A673 (cell line): ENCODE data around the gene DHRS11. TPM values are rescaled to one million over a fixed set of nuclear protein-coding genes. Genes with fewer than 3 reads are reported as not detected.

Source experiments
- BruUV-seq: library from RNA; stranded (reverse); fragments of 400-500 nt; replicated peaks from 2 replicates; lab custom pipeline; 2021; lab: Mats Ljungman, UMichigan
- CTCF ChIA-PET: fragments of 300-600 bp; sonication (Branson Sonifier 250); formaldehyde crosslinking; loops from one replicate; lab custom pipeline; 2022; ENCODE audit warnings: antibody characterized with exemption; lab: Charles Lee
- POLR2A ChIA-PET: fragments of 300-600 bp; sonication (Branson Sonifier 250); formaldehyde crosslinking; loops from one replicate; lab custom pipeline; 2022; ENCODE audit warnings: antibody characterized with exemption; ENCODE audit not compliant: low non-redundant PET; lab: Charles Lee
- DNase-seq: peaks from one replicate; pipeline ENCODE4 v3.0.0-alpha.2; 2015; ENCODE audit warnings: low spot score
- H3K27ac ChIP-seq: fragments of 200-600 bp; sonication (generic); 2 replicates; pipeline ENCODE4 v1.5.1; 2016; ENCODE audit warnings: mixed run types, low read depth, mild to moderate bottlenecking, mixed read lengths, antibody characterized with exemption, low read length; ENCODE audit not compliant: poor library complexity, severe bottlenecking
- H3K27me3 ChIP-seq: fragments of 200-600 bp; sonication (generic); replicated peaks from 2 replicates; pipeline ENCODE4 v1.6.1; 2017; ENCODE audit warnings: mixed run types, low read depth, mild to moderate bottlenecking, mixed read lengths, antibody characterized with exemption, low read length; ENCODE audit not compliant: insufficient read depth, poor library complexity
- H3K36me3 ChIP-seq: fragments of 200-600 bp; sonication (generic); 2 replicates; pipeline ENCODE4 v1.6.1; 2016; ENCODE audit warnings: mixed run types, mild to moderate bottlenecking, mixed read lengths, antibody characterized with exemption, low read length; ENCODE audit not compliant: insufficient read depth, poor library complexity, severe bottlenecking
- H3K4me1 ChIP-seq: fragments of 200-600 bp; sonication (generic); 2 replicates; pipeline ENCODE4 v1.6.1; 2017; ENCODE audit warnings: mixed run types, mild to moderate bottlenecking, mixed read lengths, antibody characterized with exemption, low read length; ENCODE audit not compliant: insufficient read depth, poor library complexity, severe bottlenecking
- H3K4me3 ChIP-seq: fragments of 200-600 bp; sonication (generic); 2 replicates; pipeline ENCODE4 v1.5.1; 2016; ENCODE audit warnings: low read depth, mixed run types, mild to moderate bottlenecking, mixed read lengths, low read length; ENCODE audit not compliant: poor library complexity, severe bottlenecking
- H3K9me3 ChIP-seq: fragments of 200-600 bp; sonication (generic); 2 replicates; pipeline ENCODE4 v1.6.1; 2016; ENCODE audit warnings: mixed run types, low read depth, mild to moderate bottlenecking, mixed read lengths, antibody characterized with exemption, low read length; ENCODE audit not compliant: poor library complexity, severe bottlenecking
- EZH2 ChIP-seq: fragments of 200-600 bp; sonication (generic); IDR thresholded peaks from 2 replicates; pipeline ENCODE4 v1.6.1; 2017; ENCODE audit warnings: borderline replicate concordance, low read depth, mild to moderate bottlenecking, mixed read lengths, antibody characterized with exemption, low read length; ENCODE audit not compliant: poor library complexity, severe bottlenecking
- intact Hi-C: fragments of 100-400 bp; cut with micrococcal nuclease; formaldehyde crosslinking; loops from one replicate; pipeline ENCODE4 v1.10.0; 2022; ENCODE audit not compliant: unreplicated experiment
- total RNA-seq: library from RNA; stranded (reverse); gene quantifications from 2 replicates; pipeline ENCODE4 v1.2.3, GENCODE V29; 2021
- TF ChIP-seq, protein P1 (sequence below): fragments of 300-800, 200-600 bp; sonication (generic); conservative IDR thresholded peaks from 2 replicates; pipeline ENCODE4 v1.5.1; 2017; ENCODE audit warnings: low read depth, mild to moderate bottlenecking, antibody characterized with exemption, low read length, moderate library complexity, mixed read lengths

The DHRS11 gene
- total RNA-seq, 1 experiment from 2014 or later: 5.3 TPM

DNA sequence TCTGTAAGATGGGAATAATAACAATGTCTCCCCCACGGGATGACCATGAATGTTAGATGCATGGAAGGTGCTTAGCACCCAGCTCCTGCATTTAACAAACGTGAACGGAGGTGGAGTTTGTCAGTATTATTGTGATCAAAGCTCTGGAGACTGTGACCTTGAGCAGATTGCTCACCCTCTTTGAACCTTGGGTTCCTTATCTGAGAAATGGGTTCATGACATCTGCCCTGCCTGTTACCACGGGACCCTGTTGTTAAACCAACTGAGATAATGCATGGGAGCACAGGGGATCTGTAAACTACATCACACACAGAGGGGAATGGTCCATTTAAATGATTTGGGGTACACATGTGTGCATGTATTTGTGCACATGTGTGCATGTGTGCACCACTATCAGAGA, 39.3 kb downstream of the DHRS11 start:
- H3K4me1 ChIP-seq: no peaks in the 10 kb centered on the region
- no peaks in the 10 kb centered on the region for H3K27me3 ChIP-seq
- ChIA-PET CTCF (no interaction called here), POLR2A (no interaction called here)
- H3K27ac ChIP-seq: no peak overlapping the region
- intact Hi-C loops: loop anchor here (2.0 kb wide), 1 partner anchor 590 kb away; no protein-coding TSS in a partner anchor
- no peak for TF ChIP-seq EZH2
- TF ChIP-seq, protein P1, sequence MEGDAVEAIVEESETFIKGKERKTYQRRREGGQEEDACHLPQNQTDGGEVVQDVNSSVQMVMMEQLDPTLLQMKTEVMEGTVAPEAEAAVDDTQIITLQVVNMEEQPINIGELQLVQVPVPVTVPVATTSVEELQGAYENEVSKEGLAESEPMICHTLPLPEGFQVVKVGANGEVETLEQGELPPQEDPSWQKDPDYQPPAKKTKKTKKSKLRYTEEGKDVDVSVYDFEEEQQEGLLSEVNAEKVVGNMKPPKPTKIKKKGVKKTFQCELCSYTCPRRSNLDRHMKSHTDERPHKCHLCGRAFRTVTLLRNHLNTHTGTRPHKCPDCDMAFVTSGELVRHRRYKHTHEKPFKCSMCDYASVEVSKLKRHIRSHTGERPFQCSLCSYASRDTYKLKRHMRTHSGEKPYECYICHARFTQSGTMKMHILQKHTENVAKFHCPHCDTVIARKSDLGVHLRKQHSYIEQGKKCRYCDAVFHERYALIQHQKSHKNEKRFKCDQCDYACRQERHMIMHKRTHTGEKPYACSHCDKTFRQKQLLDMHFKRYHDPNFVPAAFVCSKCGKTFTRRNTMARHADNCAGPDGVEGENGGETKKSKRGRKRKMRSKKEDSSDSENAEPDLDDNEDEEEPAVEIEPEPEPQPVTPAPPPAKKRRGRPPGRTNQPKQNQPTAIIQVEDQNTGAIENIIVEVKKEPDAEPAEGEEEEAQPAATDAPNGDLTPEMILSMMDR: no peak
- no TSS peak for BruUV-seq
- no peak overlapping the region for H3K4me3 ChIP-seq
- no peak for DNase-seq
- H3K36me3 ChIP-seq: no peaks in the 10 kb centered on the region
- no peaks in the 10 kb centered on the region for H3K9me3 ChIP-seq

DNA sequence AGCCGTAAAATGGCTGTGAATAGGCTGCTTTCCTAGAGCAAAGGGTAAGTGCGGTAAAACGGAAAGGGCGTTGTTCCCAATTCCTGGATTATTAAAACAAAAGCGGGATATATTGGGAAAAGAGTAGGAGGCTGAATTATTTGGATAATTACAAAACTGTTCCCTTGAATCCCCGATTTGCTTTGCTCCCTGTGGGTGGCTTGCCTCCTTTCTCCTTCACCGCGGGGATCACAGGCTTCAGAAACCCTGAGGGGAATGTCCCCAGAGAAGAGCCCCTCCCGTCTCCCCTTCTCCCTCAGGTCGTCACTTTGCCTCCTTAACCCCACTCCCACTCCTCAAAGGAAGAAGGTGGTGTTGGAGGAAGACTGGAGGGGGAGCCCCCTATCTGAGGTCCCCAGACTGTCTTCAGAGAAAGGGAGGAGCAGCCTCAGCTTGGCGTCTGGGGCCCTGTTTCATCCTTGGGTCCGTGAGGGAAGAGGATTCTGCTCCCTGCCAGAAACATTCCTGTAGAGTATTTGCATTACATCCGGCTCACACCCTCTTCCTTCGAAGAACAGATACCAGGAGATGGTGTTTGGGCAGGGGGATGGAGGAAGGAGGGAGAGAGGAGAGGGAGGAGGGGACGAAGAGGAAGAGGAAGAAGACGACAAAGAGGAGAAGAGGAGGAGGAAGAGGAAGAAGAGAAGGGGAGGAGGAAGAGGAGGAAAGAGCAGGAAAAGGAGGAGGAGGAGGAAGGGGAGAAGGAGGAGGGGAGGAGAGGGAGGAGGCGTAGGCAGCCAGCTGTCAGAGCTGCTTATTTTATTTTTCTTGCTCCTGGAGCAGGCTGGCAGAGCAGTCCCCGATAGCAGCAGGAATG, 41.5 kb downstream of the DHRS11 start:
- no peak overlapping the region for H3K4me3 ChIP-seq
- TF ChIP-seq EZH2: no peak
- TF ChIP-seq, protein P1: no peak
- CTCF ChIA-PET: interaction anchor here (0.7 kb wide), 1 partner anchor 65 kb away, joined by 4 read pairs; no protein-coding TSS in a partner anchor

DNA sequence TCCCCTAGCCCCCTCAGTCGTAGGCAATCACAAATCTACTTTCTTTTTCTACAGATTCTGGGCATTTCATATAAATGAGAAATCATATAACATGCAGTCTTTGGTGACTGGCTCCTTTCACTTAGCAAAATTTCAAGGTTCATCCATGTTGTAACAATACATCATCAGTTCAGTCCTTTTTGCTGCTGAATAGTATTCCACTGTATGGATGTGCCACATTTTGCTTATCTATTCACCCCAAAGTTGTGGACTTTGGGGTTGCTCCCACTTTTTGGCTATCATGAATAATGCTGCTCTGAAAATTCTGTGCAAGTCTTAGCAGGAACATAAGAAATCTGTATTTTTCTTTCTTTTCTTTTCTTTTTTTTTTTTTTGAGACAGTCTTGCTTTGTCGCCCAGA, 48.7 kb downstream of the DHRS11 start:
- ChIA-PET CTCF (no interaction called here), POLR2A (no interaction called here)
- Histone ChIP-seq H3K36me3 (no peaks in the 10 kb centered on the region), H3K9me3 (no peaks in the 10 kb centered on the region), H3K27me3 (peaks cover 62% of the 10 kb centered on the region), H3K4me1 (no peaks in the 10 kb centered on the region), H3K4me3 (no peak overlapping the region), H3K27ac (no peak overlapping the region)
- no TSS peak for BruUV-seq
- DNase-seq: no peak
- TF ChIP-seq, protein P1: no peak
- TF ChIP-seq EZH2: no peak
- intact Hi-C loops: no loop called here

More for the DNA sequence above, 41.5 kb downstream of the DHRS11 start:
- POLR2A ChIA-PET: no interaction called here
- no peaks in the 10 kb centered on the region for H3K4me1 ChIP-seq
- no TSS peak for BruUV-seq
- H3K36me3 ChIP-seq: no peaks in the 10 kb centered on the region
- intact Hi-C loops: no loop called here
- H3K27me3 ChIP-seq: no peaks in the 10 kb centered on the region
- no peak for DNase-seq
- H3K27ac ChIP-seq: no peak overlapping the region
- H3K9me3 ChIP-seq: no peaks in the 10 kb centered on the region
